Neuronal stem cell (in vitro differentiated cells): ENCODE results near the gene SYN1.

Experiments
- DNase-seq: peaks from one replicate; pipeline ENCODE4 v3.0.0-alpha.2; 2013; ENCODE audit warnings: low spot score
- H2AFZ ChIP-seq: one replicate; pipeline ENCODE4 v1.6.1; 2013; ENCODE audit warnings: mild to moderate bottlenecking, low read length, inconsistent platforms
- H2AK5ac ChIP-seq: 2 replicates; pipeline ENCODE4 v1.6.1; 2013; ENCODE audit warnings: low read depth, mild to moderate bottlenecking, inconsistent platforms, low read length, moderate library complexity, mixed read lengths
- H2BK120ac ChIP-seq: 2 replicates; pipeline ENCODE4 v1.6.1; 2013; ENCODE audit warnings: low read depth, mild to moderate bottlenecking, inconsistent platforms, low read length, moderate library complexity, mixed read lengths
- H2BK12ac ChIP-seq: one replicate; pipeline ENCODE4 v1.6.1; 2013; ENCODE audit warnings: low read length, inconsistent platforms
- H2BK15ac ChIP-seq: 2 replicates; pipeline ENCODE4 v1.6.1; 2013; ENCODE audit warnings: mild to moderate bottlenecking, low read length, inconsistent platforms, mixed read lengths
- H2BK5ac ChIP-seq: one replicate; pipeline ENCODE4 v1.6.1; 2013; ENCODE audit warnings: inconsistent platforms, mild to moderate bottlenecking, low read length, moderate library complexity
- H3K14ac ChIP-seq: one replicate; pipeline ENCODE4 v1.6.1; 2013; ENCODE audit warnings: low read length, inconsistent platforms
- H3K18ac ChIP-seq: 2 replicates; pipeline ENCODE4 v1.6.1; 2013; ENCODE audit warnings: low read length, inconsistent platforms
- H3K23ac ChIP-seq: 2 replicates; pipeline ENCODE4 v1.6.1; 2013; ENCODE audit warnings: low read depth, mild to moderate bottlenecking, mixed read lengths, low read length, inconsistent platforms; ENCODE audit not compliant: poor library complexity
- H3K27ac ChIP-seq: replicated peaks from 3 replicates; pipeline ENCODE4 v1.5.1; 2013; ENCODE audit warnings: low read length, inconsistent platforms
- H3K27me3 ChIP-seq, 3 experiments: 2 replicates each; pipeline ENCODE4 v1.6.1; 2013; ENCODE audit warnings: low read length in 3 of 3, mild to moderate bottlenecking in 2 of 3, inconsistent platforms in 1 of 3, low read depth in 1 of 3, mixed read lengths in 1 of 3, moderate library complexity in 1 of 3; ENCODE audit not compliant: control insufficient read depth in 3 of 3, insufficient read depth in 3 of 3
- H3K36me3 ChIP-seq, 2 donors: replicated peaks in 1 of 2; 2 replicates each; pipeline ENCODE4 v1.6.1; 2013; ENCODE audit warnings: low read length in 2 of 2; ENCODE audit not compliant: control insufficient read depth in 2 of 2, insufficient read depth in 2 of 2
- H3K4ac ChIP-seq: 2 replicates; pipeline ENCODE4 v1.6.1; 2013; ENCODE audit warnings: inconsistent platforms, mild to moderate bottlenecking, low read length, moderate library complexity
- H3K4me1 ChIP-seq, 2 donors: 1 replicate in 1 of 2; 2 replicates in 1 of 2; pipeline ENCODE4 v1.6.1; 2013; ENCODE audit warnings: low read length in 2 of 2, low read depth in 1 of 2; ENCODE audit not compliant: control insufficient read depth in 2 of 2, insufficient read depth in 1 of 2
- H3K4me2 ChIP-seq: one replicate; pipeline ENCODE4 v1.6.1; 2013; ENCODE audit warnings: mild to moderate bottlenecking, low read length, inconsistent platforms; ENCODE audit not compliant: insufficient read depth, poor library complexity, severe bottlenecking
- H3K4me3 ChIP-seq, 2 donors: 2 replicates each; pipeline ENCODE4 v1.5.1; 2013; ENCODE audit warnings: low read length in 2 of 2, mild to moderate bottlenecking in 2 of 2, inconsistent platforms in 1 of 2, moderate library complexity in 1 of 2
- H3K79me1 ChIP-seq: one replicate; pipeline ENCODE4 v1.6.1; 2013; ENCODE audit warnings: low read depth, mild to moderate bottlenecking, inconsistent platforms, low read length, moderate library complexity
- H3K9ac ChIP-seq: one replicate; pipeline ENCODE4 v1.6.1; 2013; ENCODE audit warnings: mild to moderate bottlenecking, low read depth, low read length, inconsistent platforms; ENCODE audit not compliant: poor library complexity
- H3K9me3 ChIP-seq, 2 donors: replicated peaks in 1 of 2; 2 replicates each; pipeline versions ENCODE3 to v1.6.1; 2013; ENCODE audit warnings: low read length in 2 of 2, mild to moderate bottlenecking in 2 of 2, inconsistent platforms in 1 of 2, low read depth in 1 of 2, mixed read lengths in 1 of 2, moderate library complexity in 1 of 2; ENCODE audit not compliant: control insufficient read depth in 2 of 2, insufficient read depth in 1 of 2
- H4K8ac ChIP-seq: one replicate; pipeline ENCODE4 v1.6.1; 2013; ENCODE audit warnings: low read depth, mild to moderate bottlenecking, inconsistent platforms, low read length, moderate library complexity
- H4K91ac ChIP-seq: one replicate; pipeline ENCODE4 v1.6.1; 2013; ENCODE audit warnings: low read length, low read depth, mild to moderate bottlenecking, inconsistent platforms; ENCODE audit not compliant: poor library complexity
- whole genome bisulfite sequencing, 2 donors: extraction: QIAGEN DNeasy Blood & Tissue Kit; methylation state at CpG; one replicate each; pipeline ENCODE4 v1.1.7; 2013; ENCODE audit warnings: missing lambda C conversion rate in 2 of 2, mixed read lengths in 1 of 2; ENCODE audit not compliant: insufficient read length in 2 of 2, insufficient replicate concordance in 1 of 2; ENCODE audit errors: extremely low coverage in 2 of 2; 5-methylcytosine and 5-hydroxymethylcytosine counted together

Gene SYN1

DNA sequence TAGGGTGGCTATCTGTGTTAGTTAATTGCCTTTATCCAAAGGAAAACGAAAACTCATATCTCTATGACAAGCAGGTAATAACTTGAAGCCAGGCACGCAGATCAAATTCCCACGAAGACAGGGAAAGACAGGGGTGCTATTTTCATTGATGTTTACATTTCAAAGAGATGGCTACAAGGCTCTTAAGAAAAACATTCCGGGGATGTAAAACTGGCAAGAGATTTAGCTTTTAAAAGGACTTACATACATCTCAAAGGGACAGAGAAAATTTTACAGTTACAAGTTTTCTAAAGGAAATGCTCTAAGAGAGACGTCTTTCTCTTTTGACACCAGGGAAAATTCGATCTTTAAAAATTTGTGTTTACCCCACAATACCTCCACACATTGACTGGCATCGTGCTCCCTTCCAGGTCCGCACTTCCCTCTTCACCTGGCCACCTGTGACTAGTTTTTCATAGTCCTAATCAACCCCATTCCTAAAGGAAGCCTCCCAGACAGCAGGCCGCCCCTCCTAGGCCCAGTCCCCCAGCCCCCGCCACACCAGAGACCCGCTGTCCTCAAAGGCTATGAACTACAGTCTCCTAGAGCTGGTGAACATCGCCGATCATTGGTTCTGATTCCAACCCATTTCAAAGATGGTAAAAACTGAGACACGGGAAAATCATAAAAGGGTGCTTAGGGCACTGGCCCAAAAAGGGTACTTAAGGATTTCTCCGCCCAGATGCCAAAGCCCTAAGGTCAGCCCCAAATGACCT, 59.3 kb downstream of the SYN1 start:
- Histone ChIP-seq H2AK5ac (no peak overlapping the region), H2AFZ (peak overlapping the region; percentile 98), H3K4me1 (peaks cover 2 to 3% of the 10 kb centered on the region in 2 donors), H3K18ac (no peak overlapping the region), H3K14ac (no peak overlapping the region), H4K91ac (no peak overlapping the region), H3K4me3 (peak overlapping the region; percentile 70 to 76), H3K27ac (no peak overlapping the region), H3K36me3 (peaks cover 7 to 25% of the 10 kb centered on the region in 2 donors), H3K9ac (no peak overlapping the region), H2BK15ac (no peak overlapping the region), H3K23ac (no peak overlapping the region), H3K4ac (no peak overlapping the region), H3K79me1 (peaks cover 4% of the 10 kb centered on the region), H2BK120ac (no peak overlapping the region), H3K27me3 (no peaks in the 10 kb centered on the region), H2BK12ac (no peak overlapping the region), H3K9me3 (no peaks in the 10 kb centered on the region), H2BK5ac (no peak overlapping the region), H4K8ac (no peak overlapping the region), H3K4me2 (no peak overlapping the region)
- DNase-seq, result no peak
- no CpG with 5 or more reads among the region's 15 CpGs for WGBS, 2 donors

DNA sequence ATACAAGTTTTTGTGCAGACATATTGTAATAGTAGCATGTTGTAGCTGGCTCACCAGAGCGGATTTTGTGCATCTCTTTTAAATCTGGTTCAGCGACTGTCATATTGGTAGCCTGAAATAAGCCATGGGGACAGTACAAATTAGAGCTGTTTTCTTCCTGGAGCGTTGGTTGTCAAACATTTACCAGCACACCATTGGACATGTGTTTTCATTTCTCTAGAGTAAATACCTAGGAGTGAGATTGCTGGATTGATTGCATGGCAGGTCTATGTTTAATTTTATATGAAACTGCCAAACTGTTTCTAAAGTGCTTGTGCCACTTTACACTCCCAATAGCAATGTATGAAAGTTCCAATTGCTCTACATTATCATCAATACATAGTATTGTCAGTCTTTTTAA, 61.2 kb downstream of the SYN1 start:
- Histone ChIP-seq H3K9ac (no peak overlapping the region), H4K91ac (no peak overlapping the region), H4K8ac (no peak overlapping the region), H3K18ac (no peak overlapping the region), H3K23ac (no peak overlapping the region), H3K4me3 (no peak overlapping the region), H2AK5ac (no peak overlapping the region), H2BK12ac (no peak overlapping the region), H2BK120ac (no peak overlapping the region), H3K9me3 (no peaks in the 10 kb centered on the region), H3K14ac (no peak overlapping the region), H3K4me2 (no peak overlapping the region), H3K27ac (no peak overlapping the region), H3K4ac (no peak overlapping the region), H2AFZ (no peak overlapping the region), H2BK5ac (no peak overlapping the region), H2BK15ac (no peak overlapping the region), H3K4me1 (peaks cover 2 to 3% of the 10 kb centered on the region in 2 donors), H3K79me1 (peaks cover 1% of the 10 kb centered on the region), H3K27me3 (no peaks in the 10 kb centered on the region), H3K36me3 (peaks cover 3 to 7% of the 10 kb centered on the region in 2 donors)
- no CpG with 5 or more reads among the region's 3 CpGs for WGBS, 2 donors
- DNase-seq, result no peak

DNA sequence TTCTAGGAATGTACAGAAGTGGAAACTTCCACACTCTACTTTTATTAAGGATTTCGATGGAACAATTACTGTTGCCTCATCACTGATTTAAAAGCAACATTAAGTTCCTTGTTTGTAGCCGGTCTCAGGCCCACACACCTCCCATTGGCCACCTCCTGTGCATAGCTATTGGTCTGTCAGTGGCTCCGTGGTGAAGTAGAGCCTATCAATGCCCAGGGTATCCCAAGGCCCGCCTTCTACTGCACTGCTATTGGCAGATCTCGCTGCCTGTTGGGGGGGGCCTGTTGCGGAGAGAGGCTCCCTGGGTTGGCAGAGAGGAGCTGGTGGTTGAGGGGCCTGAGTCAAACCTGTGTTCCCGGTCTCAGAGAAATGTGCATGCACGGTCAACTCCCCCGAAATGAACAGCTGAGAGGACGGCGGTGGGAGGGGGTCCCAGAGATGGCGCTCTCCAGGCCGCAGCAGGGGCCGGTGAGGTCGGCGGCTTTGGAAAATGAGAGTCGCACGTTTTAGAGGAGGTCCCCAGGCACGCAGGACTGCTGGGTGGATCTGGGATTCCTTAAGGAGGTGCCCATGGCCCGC, 63.5 kb downstream of the SYN1 start:
- Histone ChIP-seq H3K27ac (peak overlapping the region; percentile 83), H3K4me3 (peak overlapping the region; percentile 54 to 82)

DNA sequence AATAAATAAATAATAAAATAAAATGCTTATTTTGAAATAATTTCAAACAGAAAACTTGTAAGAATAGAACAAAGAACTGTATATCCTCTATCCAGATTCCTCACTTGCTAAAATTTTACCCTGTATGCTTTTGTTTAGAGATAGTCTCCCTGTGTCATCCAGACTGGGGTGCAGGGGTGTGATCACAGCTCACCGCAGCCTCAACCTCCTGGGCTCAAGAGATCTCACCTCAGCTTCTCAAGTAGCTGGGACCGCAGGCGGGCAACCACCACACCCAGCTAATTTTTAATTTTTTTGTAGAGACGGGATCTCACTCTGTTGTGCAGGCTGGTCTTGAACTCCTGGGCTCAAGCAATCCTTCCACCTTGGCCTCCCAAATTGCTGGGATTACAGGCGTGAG, 76.2 kb downstream of the SYN1 start:
- Histone ChIP-seq H4K91ac (no peak overlapping the region), H2AFZ (no peak overlapping the region), H2AK5ac (no peak overlapping the region), H3K79me1 (no peaks in the 10 kb centered on the region), H3K4ac (no peak overlapping the region), H3K9me3 (no peaks in the 10 kb centered on the region), H3K4me1 (no peaks in the 10 kb centered on the region), H3K27me3 (peaks cover 0 to 2% (median 0%) of the 10 kb centered on the region in 3 experiments), H3K18ac (no peak overlapping the region), H2BK15ac (no peak overlapping the region), H3K4me2 (no peak overlapping the region), H3K23ac (no peak overlapping the region), H3K9ac (no peak overlapping the region), H3K27ac (no peak overlapping the region), H2BK120ac (no peak overlapping the region), H4K8ac (no peak overlapping the region), H2BK5ac (no peak overlapping the region), H3K14ac (no peak overlapping the region), H3K36me3 (no peaks in the 10 kb centered on the region), H2BK12ac (no peak overlapping the region), H3K4me3 (no peak overlapping the region)
- no CpG with 5 or more reads among the region's 5 CpGs for WGBS, 2 donors
- no peak for DNase-seq

More for the DNA sequence above, 63.5 kb downstream of the SYN1 start:
- Histone ChIP-seq H4K8ac (peak overlapping the region; percentile 17), H3K9ac (peak overlapping the region; percentile 60), H3K4me1 (peaks cover 0 to 2% of the 10 kb centered on the region in 2 donors), H3K27me3 (no peaks in the 10 kb centered on the region), H3K18ac (peak overlapping the region; percentile 76), H2BK15ac (no peak overlapping the region), H3K23ac (no peak overlapping the region), H2BK12ac (no peak overlapping the region), H2BK5ac (no peak overlapping the region), H3K4ac (no peak overlapping the region), H3K9me3 (no peaks in the 10 kb centered on the region), H2BK120ac (no peak overlapping the region), H3K4me2 (peak overlapping the region; percentile 45), H3K79me1 (no peaks in the 10 kb centered on the region), H2AFZ (peak overlapping the region; percentile 27), H3K36me3 (no peaks in the 10 kb centered on the region), H2AK5ac (no peak overlapping the region), H4K91ac (no peak overlapping the region), H3K14ac (no peak overlapping the region)
- DNase-seq, result peak; percentile 67
- no CpG with 5 or more reads among the region's 20 CpGs for WGBS, 2 donors
